ACC112 (cell line): Measurements from ENCODE around the gene TMEM271.
"Not testable (repeated sequence)": the region's sequence is repeated elsewhere in the genome, so short reads cannot be mapped to it uniquely, and the experiment has no call there.

ENCODE experiments used
- H2AFZ ChIP-seq: fragments of 200-600 bp; sonication (generic); one replicate; pipeline ENCODE4 v1.6.0; 2017; ENCODE audit warnings: antibody characterized with exemption, low read length; ENCODE audit not compliant: unreplicated experiment
- H3K27ac ChIP-seq: fragments of 200-600 bp; sonication (generic); 2 replicates; pipeline ENCODE4 v1.5.1; 2014; ENCODE audit warnings: low read depth, mild to moderate bottlenecking, antibody characterized with exemption, low read length, moderate library complexity
- H3K27me3 ChIP-seq: fragments of 200-600 bp; sonication (generic); 2 replicates; pipeline ENCODE4 v1.6.1; 2014; ENCODE audit warnings: mild to moderate bottlenecking, antibody characterized with exemption, low read length, moderate library complexity, mixed read lengths; ENCODE audit not compliant: insufficient read depth
- H3K36me3 ChIP-seq: fragments of 200-600 bp; sonication (generic); 2 replicates; pipeline ENCODE4 v1.6.1; 2016; ENCODE audit warnings: mild to moderate bottlenecking, antibody characterized with exemption, low read length, moderate library complexity, mixed read lengths; ENCODE audit not compliant: insufficient read depth
- H3K4me1 ChIP-seq: fragments of 200-600 bp; sonication (generic); one replicate; pipeline ENCODE4 v1.6.1; 2016; ENCODE audit warnings: low read length, mixed read lengths; ENCODE audit not compliant: insufficient read depth, unreplicated experiment, control insufficient read depth
- H3K4me3 ChIP-seq: fragments of 200-600 bp; sonication (generic); 2 replicates; pipeline ENCODE4 v1.5.1; 2014; ENCODE audit warnings: mild to moderate bottlenecking, low read depth, low read length
- H3K79me2 ChIP-seq: fragments of 200-600 bp; sonication (generic); one replicate; pipeline ENCODE4 v1.6.0; 2016; ENCODE audit warnings: low read length; ENCODE audit not compliant: control insufficient read depth, unreplicated experiment, insufficient read depth

The TMEM271 gene

DNA sequence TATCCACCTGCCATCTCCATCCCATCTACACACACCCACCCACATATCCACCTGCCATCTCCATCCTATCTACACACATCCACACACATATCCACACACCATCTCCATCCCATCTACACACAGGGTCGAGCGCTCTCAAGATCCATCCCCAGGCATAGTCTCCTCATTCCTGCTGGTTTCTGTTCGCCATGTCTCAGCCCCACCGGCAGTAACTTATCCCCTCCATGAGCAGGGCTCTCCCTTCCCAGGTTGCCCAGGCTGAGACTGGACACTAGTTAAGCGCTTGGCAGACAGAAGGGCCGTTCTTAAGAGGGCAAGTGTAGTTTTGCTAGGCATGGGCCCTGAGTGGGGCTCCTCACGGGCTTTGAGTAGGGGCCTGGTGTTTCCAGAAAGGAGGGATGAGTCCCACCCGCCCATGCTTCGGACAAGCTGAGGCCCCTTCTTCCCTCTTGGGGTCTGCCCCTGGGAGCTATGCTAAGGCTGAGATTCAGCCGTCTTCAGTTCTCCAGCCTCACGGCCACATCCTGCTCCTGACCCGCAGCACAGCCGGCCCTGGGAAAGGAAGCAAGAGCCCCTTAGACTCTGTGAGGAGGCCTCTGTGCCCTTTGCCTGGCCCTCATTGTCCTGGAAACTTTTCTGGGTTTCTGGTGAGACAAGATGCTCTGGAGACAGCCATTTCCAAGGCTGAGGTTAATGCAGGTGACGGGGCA is 20.4 kb downstream of the TMEM271 start:
- H3K4me1 ChIP-seq, result no peaks in the 10 kb centered on the region
- no peaks in the 10 kb centered on the region for H3K36me3 ChIP-seq
- no peak overlapping the region for H3K4me3 ChIP-seq
- peaks cover 28% of the 10 kb centered on the region for H3K27me3 ChIP-seq
- no peak overlapping the region for H2AFZ ChIP-seq
- no peak overlapping the region for H3K27ac ChIP-seq
- no peaks in the 10 kb centered on the region for H3K79me2 ChIP-seq

DNA sequence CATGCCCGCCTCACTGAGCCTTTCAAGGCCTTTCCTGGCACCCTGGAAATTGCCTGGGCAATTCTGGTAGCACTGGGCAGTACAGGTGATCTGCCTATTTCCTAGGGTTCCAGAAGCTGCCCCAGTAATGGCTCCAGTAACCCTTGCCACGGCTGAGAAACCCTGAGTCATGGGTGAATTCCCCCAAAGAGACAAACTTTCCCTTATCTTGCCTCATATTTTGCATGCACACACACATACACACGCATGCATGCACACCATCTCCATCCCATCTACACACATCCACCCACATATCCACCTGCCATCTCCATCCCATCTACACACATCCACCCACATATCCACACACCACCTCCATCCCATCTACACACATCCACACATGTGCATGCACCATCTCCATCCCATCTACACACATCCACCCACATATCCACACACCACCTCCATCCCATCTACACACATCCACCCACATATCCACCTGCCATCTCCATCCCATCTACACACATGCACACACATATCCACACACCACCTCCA is 21.2 kb downstream of the TMEM271 start:
- not testable (repeated sequence) for H3K27ac ChIP-seq, H3K79me2 ChIP-seq, H3K4me3 ChIP-seq, H2AFZ ChIP-seq, H3K36me3 ChIP-seq, H3K4me1 ChIP-seq
- peaks cover 19% of the 10 kb centered on the region for H3K27me3 ChIP-seq

DNA sequence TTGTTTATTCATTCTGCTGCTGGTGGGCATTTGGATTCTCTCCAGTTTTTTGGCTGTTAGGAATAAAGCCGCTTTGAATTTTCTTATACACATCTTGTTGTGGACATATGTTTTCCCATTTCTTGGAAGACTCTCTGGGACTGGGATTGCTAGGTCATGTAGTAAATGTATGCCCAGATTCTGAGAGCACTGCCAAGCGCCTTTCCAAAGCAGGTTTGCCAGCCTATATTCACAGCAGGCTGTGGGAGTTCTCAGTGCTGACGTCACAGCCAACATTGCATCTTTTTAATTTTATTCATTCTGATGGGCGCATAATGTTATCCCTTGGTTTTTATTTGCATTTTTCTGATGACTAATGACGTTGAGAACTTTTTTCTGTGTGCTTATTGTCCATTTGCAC is 24.1 kb downstream of the TMEM271 start:
- H3K36me3 ChIP-seq, result no peaks in the 10 kb centered on the region
- H2AFZ ChIP-seq, result no peak overlapping the region
- H3K4me3 ChIP-seq, result no peak overlapping the region
- H3K79me2 ChIP-seq, result no peaks in the 10 kb centered on the region
- no peak overlapping the region for H3K27ac ChIP-seq
- no peaks in the 10 kb centered on the region for H3K4me1 ChIP-seq
- H3K27me3 ChIP-seq, result peaks cover 33% of the 10 kb centered on the region

DNA sequence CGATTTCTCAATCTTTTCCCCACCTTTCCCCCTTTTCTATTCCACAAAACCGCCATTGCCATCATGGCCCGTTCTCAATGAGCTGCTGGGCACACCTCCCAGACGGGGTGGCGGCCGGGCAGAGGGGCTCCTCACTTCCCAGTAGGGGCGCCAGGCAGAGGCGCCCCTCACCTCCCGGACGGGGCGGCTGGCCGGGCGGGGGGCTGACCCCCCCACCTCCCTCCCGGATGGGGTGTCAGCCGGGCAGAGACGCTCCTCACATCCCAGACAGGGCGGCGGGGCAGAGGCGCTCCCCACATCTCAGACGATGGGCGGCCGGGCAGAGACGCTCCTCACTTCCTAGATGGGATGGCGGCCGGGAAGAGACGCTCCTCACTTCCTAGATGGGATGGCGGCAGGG is 25.8 kb downstream of the TMEM271 start:
- not testable (repeated sequence) for H3K4me1 ChIP-seq, H3K36me3 ChIP-seq, H2AFZ ChIP-seq, H3K27ac ChIP-seq, H3K79me2 ChIP-seq, H3K4me3 ChIP-seq
- peaks cover 47% of the 10 kb centered on the region for H3K27me3 ChIP-seq

DNA sequence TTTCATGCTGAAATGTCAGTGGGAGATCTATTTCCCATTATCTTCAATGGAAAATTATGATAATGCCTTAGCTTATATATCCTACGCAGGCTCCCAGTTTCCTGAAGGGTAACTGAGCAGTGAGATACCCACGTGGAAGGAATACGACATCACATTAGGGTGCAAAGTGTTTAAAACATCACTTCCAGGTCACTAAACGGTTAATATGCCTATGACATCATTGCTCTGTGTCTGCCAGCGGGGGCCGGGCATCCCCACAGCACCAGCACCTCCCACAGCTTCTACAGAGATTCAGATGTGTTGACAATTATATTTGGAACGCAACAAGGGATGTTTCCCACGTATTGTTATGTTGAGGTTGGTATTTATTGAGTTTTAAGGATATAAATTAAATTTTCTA is 27.1 kb downstream of the TMEM271 start:
- H3K4me3 ChIP-seq, result no peak overlapping the region
- H3K79me2 ChIP-seq, result no peaks in the 10 kb centered on the region
- no peak overlapping the region for H3K27ac ChIP-seq
- H3K4me1 ChIP-seq, result no peaks in the 10 kb centered on the region
- H3K36me3 ChIP-seq, result no peaks in the 10 kb centered on the region
- H3K27me3 ChIP-seq, result peaks cover 53% of the 10 kb centered on the region
- H2AFZ ChIP-seq, result no peak overlapping the region

DNA sequence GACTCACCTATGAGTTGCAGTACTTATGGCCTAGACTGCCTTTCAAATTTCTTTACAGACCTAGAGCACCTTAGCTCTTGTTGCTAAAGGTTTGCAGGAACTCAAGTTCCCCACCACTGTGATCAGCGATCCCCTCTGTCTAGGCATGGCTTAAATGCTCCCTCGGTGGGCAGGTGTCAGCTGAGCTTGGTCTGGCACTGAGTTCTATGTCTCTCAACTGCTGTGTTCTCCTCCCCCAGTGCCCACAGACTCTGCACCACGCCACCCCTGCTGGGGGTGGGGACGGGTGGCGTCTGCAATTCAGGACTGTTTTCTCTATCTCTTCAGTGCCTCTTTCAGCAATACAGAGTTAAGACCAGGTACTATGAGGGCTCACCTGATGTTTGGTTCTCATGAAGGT is 30.5 kb downstream of the TMEM271 start:
- peaks cover 42% of the 10 kb centered on the region for H3K27me3 ChIP-seq
- H3K36me3 ChIP-seq, result no peaks in the 10 kb centered on the region
- H2AFZ ChIP-seq, result no peak overlapping the region
- no peak overlapping the region for H3K27ac ChIP-seq
- H3K4me3 ChIP-seq, result no peak overlapping the region
- H3K79me2 ChIP-seq, result no peaks in the 10 kb centered on the region
- H3K4me1 ChIP-seq, result no peaks in the 10 kb centered on the region

DNA sequence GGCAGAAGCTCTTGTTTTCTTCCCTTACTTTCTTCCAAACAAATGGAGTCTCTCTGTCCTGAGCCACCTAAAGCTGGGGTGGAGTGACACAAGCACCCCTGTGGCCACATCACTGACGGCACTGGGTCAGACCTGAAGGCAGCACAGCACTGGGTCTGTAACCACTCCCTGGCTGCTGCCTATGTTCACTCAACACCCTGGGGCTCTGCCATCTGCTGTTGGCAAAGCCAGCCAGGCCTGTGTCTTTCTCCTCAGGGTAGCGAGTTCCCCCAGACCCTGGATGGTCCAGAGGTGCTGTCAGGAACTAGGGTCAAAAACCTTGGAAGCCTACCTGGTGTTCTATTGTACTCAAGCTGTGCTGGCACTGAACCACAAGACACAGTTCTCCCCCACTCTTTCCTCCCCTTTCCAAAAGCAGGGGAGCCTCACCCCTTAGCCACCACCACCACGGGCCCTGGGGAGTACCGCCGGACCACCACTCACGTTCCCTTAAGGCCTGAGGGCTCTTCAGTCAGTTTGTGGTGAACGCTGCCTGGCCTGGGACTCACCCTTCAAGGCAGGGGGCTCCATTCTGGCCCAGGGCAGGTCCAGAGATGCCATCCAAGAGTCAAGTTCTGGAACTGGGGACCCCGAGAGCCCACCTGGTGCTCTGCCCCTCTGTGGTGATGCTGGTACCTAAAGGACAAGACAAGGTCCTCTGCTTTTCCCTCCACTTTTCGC is 31.5 kb downstream of the TMEM271 start:
- H3K27ac ChIP-seq, result no peak overlapping the region
- peaks cover 41% of the 10 kb centered on the region for H3K27me3 ChIP-seq
- H3K36me3 ChIP-seq, result no peaks in the 10 kb centered on the region
- no peak overlapping the region for H3K4me3 ChIP-seq
- no peaks in the 10 kb centered on the region for H3K79me2 ChIP-seq
- H3K4me1 ChIP-seq, result no peaks in the 10 kb centered on the region
- no peak overlapping the region for H2AFZ ChIP-seq

DNA sequence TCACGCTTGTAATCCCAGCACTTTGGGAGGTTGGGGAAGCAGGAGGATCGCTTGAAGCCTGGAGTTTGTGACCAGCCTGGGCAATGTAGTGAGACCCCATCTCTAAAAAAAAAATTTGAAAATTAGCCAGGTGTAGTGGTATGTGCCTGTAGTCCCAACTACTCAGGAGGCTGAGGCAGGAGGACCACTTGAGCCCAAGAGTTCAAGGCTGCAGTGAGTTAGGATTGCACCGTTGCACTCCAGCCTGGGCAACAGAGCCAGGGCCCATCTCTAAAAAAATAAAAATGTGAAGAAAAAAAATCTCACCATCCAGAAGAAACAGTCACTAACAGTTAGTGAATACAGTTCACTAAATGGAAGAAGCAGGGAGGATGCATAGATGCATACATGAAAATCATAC is 34.8 kb downstream of the TMEM271 start:
- Histone ChIP-seq H3K79me2 (no peaks in the 10 kb centered on the region), H3K4me3 (no peak overlapping the region), H3K36me3 (peaks cover 5% of the 10 kb centered on the region; the same call in 1 of the 2 replicates), H3K27ac (no peak overlapping the region), H2AFZ (no peak overlapping the region), H3K27me3 (peaks cover 22% of the 10 kb centered on the region), H3K4me1 (no peaks in the 10 kb centered on the region)

DNA sequence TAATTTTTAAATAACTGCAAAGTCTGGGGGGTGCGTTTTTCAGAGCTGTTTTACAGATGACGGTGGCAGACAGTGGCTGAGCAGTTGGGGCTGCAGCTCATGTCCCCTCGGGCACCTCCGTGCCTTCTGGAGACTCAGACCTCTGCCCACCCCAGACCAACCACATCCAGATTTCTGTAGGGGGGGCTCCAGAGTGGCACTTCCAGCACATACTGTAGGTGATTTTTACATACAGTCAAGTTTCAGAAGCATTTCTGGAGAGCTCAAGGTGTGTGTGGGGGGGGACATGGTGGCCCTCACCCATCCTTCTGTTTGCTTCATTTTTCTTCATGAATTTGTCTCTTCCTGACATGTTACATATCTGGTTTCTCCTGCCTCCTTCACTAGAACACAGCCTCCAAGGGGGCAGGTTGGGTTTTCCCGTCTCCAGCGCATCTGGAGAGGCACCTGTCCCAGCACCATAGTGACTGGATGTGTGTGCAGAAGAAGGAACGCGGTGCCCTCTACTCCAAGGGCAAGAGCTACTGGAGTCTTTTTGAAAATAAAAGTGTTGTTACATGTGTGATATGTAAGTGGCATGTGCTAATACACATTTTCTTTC is 37.5 kb downstream of the TMEM271 start:
- Histone ChIP-seq H3K27ac (no peak overlapping the region), H3K4me1 (no peaks in the 10 kb centered on the region), H3K79me2 (no peaks in the 10 kb centered on the region), H3K36me3 (peaks cover 15% of the 10 kb centered on the region; the same call in 1 of the 2 replicates), H2AFZ (no peak overlapping the region), H3K4me3 (no peak overlapping the region), H3K27me3 (peaks cover 5% of the 10 kb centered on the region)

DNA sequence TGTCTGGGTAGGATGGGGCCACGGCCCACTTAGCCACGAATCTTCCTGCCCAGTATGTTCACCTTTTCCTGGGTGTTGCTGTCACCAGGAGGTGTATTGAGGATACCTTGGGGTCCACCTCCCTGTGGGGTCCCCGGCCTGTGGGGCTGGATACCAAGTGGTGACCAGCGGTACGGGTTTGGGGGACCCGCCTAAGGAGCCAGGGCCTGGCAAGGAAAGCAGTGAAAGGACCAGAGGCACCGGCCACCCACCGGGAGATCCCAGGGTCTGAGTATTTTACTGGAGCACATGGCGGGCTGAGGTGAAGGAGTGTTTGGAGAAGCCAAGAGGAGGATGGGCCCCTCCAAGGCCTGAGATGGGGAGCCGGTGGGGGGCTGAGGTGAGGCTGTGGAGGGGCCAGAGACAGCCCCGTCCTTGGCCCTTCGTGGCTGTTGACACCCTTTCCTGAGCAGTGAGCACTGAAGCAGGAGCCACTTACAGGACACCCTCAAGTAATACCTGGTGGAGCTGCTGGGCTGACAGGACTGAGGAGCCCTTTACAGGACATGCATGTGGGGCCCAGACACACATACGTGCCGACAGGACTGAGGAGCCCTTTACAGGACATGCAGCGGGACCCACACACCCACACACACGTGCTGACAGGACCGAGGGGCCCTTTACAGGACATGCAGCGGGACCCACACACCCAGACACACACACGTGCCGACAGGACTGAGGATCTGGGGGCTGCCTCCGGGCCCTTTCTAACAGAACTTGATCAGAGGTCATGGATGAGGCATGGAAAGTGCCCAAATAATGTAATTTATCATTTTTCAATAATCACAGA is 38.4 kb downstream of the TMEM271 start:
- Histone ChIP-seq H3K27ac (no peak overlapping the region), H3K36me3 (peaks cover 22% of the 10 kb centered on the region; the same call in 1 of the 2 replicates), H3K79me2 (no peaks in the 10 kb centered on the region), H2AFZ (no peak overlapping the region), H3K4me1 (no peaks in the 10 kb centered on the region), H3K4me3 (no peak overlapping the region), H3K27me3 (no peaks in the 10 kb centered on the region)
